GM10266 (cell line): ENCODE measurements around the gene CPA3.

Source experiments
- DNase-seq: peaks from one replicate; pipeline ENCODE4 v3.0.0; 2012; ENCODE audit errors: extremely low spot score
- CTCF ChIP-seq: IDR thresholded peaks from 2 replicates; pipeline ENCODE4 v1.5.1; 2012; ENCODE audit warnings: mild to moderate bottlenecking, low read depth; ENCODE audit not compliant: control insufficient read depth, insufficient read depth; ENCODE audit errors: missing control alignments

The CPA3 gene

GRCh38 chr3:148845756-148846395, 19.2 kb upstream of the CPA3 start:
- DNase-seq = no peak
- TF ChIP-seq CTCF = no peak

GRCh38 chr3:148847351-148847750, 17.7 kb upstream of the CPA3 start:
- DNase-seq = no peak
- no peak for TF ChIP-seq CTCF

- DNase-seq = no peak
- TF ChIP-seq CTCF = no peak
Observed at GRCh38 chr3:148848410-148848809, 16.7 kb upstream of the CPA3 start.

- TF ChIP-seq CTCF = no peak
- no peak for DNase-seq
Observed at GRCh38 chr3:148852271-148852992, 12.7 kb upstream of the CPA3 start.

GRCh38 chr3:148853076-148853475, 12.0 kb upstream of the CPA3 start:
- TF ChIP-seq CTCF = no peak
- no peak for DNase-seq

GRCh38 chr3:148854061-148854460, 11.0 kb upstream of the CPA3 start:
- no peak for TF ChIP-seq CTCF

GRCh38 chr3:148856384-148856783, 8.7 kb upstream of the CPA3 start:
- DNase-seq = no peak
- TF ChIP-seq CTCF = no peak

More at GRCh38 chr3:148854061-148854460, 11.0 kb upstream of the CPA3 start:
- DNase-seq = no peak
